Stomach (tissue), 4 donors: ENCODE results near the gene AQP2.

ENCODE experiments used
- CTCF ChIP-seq, 7 experiments: fragments of 450-650 bp in 4 of 7; fragments of 200-600 bp in 3 of 7; sonication (generic) in 3 of 7; IDR thresholded peaks; one replicate each; pipeline ENCODE4 v1.5.1; 2016 to 2019; ENCODE audit warnings: antibody characterized with exemption in 7 of 7, control low read depth in 2 of 7, mild to moderate bottlenecking in 1 of 7
- EP300 ChIP-seq: sonication (generic); formaldehyde crosslinking; IDR thresholded peaks from one replicate; pipeline ENCODE4 v1.6.1; 2017; ENCODE audit warnings: antibody characterized with exemption
- POLR2A ChIP-seq, 4 donors: fragments of 450-650 bp; IDR thresholded peaks; one replicate each; pipeline ENCODE4 v1.6.1; 2016; ENCODE audit warnings: antibody characterized with exemption in 4 of 4, control low read depth in 2 of 4, mild to moderate bottlenecking in 1 of 4, moderate library complexity in 1 of 4
- POLR2AphosphoS5 ChIP-seq, 3 donors: sonication (generic); formaldehyde crosslinking; IDR thresholded peaks; one replicate each; pipeline ENCODE4 v1.6.1; 2016; ENCODE audit warnings: antibody characterized with exemption in 3 of 3

GRCh38 chr12:49932023-49932422 is 18.5 kb upstream of the AQP2 start:
- TF ChIP-seq CTCF (IDR thresholded peaks at IDR 0.05) (no peak), POLR2AphosphoS5 (IDR thresholded peaks at IDR 0.05) (no peak), POLR2A (IDR thresholded peaks at IDR 0.05) (no peak), EP300 (no peak)
